ENCODE measurements around the gene TASOR2.

DNA sequence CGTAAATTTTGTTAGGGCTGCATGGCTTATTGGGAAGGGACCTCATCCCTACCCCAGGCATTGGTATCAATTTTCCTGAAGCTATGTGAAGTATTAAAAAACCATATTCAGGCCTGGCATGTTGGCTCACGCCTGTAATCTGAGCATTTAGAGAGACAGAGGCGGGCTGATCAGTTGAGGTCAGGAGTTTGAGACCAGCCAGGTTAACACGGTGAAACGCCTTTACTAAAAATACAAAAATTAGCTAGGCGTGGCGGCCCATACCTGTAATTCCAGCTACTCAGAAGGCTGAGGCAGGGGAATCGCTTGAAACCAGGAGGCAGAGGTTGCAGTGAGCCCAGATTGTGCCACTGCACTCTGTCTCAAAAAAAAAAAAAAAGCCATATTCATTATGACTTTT lies 7.1 kb downstream of the TASOR2 start:
- TF ChIP-seq, protein P1, sequence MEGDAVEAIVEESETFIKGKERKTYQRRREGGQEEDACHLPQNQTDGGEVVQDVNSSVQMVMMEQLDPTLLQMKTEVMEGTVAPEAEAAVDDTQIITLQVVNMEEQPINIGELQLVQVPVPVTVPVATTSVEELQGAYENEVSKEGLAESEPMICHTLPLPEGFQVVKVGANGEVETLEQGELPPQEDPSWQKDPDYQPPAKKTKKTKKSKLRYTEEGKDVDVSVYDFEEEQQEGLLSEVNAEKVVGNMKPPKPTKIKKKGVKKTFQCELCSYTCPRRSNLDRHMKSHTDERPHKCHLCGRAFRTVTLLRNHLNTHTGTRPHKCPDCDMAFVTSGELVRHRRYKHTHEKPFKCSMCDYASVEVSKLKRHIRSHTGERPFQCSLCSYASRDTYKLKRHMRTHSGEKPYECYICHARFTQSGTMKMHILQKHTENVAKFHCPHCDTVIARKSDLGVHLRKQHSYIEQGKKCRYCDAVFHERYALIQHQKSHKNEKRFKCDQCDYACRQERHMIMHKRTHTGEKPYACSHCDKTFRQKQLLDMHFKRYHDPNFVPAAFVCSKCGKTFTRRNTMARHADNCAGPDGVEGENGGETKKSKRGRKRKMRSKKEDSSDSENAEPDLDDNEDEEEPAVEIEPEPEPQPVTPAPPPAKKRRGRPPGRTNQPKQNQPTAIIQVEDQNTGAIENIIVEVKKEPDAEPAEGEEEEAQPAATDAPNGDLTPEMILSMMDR (IDR thresholded peaks at IDR 0.05) = no peak
- no peak for TF ChIP-seq EZH2 (IDR thresholded peaks at IDR 0.05; ENCODE audit: borderline replicate concordance, insufficient read depth, low read depth, low read length, poor library complexity, severe bottlenecking)

All from B cell (primary cell).